Measurements from ENCODE around the gene TMEM126B. TPM values are rescaled to one million over a fixed set of nuclear protein-coding genes. Genes with fewer than 3 reads are reported as not detected.
"Not testable (repeated sequence)": the region's sequence is repeated elsewhere in the genome, so short reads cannot be mapped to it uniquely, and the experiment has no call there.

Gene TMEM126B
- total RNA-seq, 2 experiments from 2014 or later, result 56.1 to 58.9 TPM

DNA sequence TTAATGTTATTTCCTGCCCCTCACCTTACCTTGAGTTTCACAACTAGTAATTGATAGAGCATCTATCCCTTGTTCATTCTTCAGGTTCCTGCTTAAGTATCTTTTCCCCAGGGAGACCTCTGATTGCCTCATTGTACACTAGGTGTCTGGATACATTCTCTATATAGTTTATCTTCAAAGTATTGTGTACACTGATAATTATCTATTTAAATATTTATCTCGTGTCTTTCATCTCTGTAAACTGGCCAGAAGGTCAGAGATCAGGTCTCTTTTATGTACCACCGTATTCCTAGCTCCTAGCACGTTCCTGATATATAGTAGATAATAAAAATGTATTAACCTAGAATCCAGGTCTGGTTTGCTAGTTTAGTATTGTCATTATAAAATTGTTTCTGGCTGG is 6.4 kb downstream of the TMEM126B start:
- CTCF ChIA-PET, result no interaction called here

DNA sequence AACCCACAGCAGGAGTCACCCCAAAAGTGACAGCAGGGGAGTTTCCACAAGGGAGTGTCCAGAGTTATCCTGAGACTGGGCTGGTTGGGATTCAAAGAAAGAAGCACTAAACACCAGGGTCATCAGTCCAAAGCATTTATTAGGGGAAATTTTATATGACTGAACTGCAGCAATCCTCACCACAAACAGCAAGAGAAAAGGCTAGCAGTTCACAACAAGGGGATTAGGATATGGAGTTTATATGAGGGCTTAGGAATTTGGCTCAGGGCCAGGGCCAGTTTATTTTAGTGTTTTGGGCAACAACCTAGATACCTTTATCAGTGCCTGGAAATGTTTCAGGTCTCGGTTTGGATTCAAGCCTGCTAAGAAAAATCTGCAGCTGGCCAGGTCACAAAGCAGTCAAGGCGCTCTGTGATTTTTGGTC is 14.8 kb downstream of the TMEM126B start:
- POLR2A ChIA-PET, result no interaction called here
- CTCF ChIA-PET, result no interaction called here

More for the DNA sequence above, 6.4 kb downstream of the TMEM126B start:
- POLR2A ChIA-PET, result no interaction called here

DNA sequence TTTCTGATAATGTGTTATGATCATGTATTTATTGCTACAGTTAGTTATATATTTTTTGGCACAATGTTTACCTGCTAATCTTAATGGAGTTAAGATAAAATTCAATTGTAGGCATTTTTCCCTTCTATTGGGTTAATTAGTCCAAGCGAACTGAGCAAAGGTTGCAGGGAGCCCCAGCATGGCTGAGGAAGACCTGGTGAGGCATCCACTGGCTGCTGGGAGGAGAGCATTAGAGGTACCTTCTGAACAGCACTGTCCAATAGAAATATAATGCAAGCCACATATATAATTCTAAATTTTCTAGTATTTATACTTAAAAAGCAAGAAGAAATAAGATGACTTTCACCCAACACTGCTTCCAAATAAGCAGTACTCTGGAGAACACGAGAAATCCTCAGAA is 18.7 kb downstream of the TMEM126B start:
- ChIA-PET POLR2A (interaction anchor here (0.7 to 2.1 kb wide), 3 partner anchors 11 to 19 kb away, joined by 5 to 13 read pairs (median 11); partner anchors contain the start of genes CREBZF, DLG2 and TMEM126B), CTCF (interaction anchor here (0.7 kb wide), 1 partner anchor 27 kb away, joined by 3 read pairs; no protein-coding TSS in a partner anchor)

DNA sequence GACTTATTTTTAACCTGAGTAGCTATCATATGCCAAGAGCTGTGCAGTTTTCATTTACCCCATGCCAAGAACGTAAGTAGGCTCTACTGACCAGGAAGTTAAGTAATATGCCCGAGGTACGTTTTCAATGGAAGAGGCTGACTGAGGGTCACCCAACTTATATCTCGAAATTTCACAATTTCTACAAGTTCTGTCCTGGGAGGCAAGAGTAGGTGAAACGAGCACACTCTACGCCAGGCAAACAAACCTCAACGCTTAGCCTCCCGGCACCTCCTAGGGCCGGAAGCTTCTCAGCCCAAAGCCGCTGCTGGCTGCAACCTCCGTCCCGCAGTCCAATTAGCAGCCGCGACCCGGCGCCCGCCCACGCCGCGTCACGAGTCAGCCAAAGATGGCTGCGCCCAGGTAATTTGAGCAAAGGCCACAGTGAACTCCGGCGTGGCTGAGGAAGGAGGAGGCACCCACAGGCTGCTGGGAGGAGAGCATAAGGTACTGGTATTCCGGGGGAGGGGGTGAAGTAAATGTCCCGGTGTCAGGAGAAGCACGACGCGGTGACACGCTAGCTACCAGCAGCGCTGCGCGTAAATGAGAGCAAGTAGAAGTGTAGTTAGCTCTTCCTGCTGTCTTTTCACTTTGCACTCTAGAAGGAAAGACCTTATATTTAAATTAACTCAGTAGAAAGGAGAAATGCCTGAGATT is 19.4 kb downstream of the TMEM126B start, which contains the start of gene TMEM126A:
TSS of gene TMEM126A (plus strand) at position 364 of the 696 bp plus-strand sequence. CDS start 2,289 bp downstream, outside the sequence.
- ChIA-PET CTCF (interaction anchor here (0.7 to 1.1 kb wide), 2 partner anchors 19 to 28 kb away, joined by 3 read pairs; partner anchors contain the start of gene TMEM126B), POLR2A (interaction anchor here (0.7 to 2.1 kb wide), 3 partner anchors 12 to 20 kb away, joined by 5 to 13 read pairs (median 11); partner anchors contain the start of genes CREBZF, DLG2 and TMEM126B)

DNA sequence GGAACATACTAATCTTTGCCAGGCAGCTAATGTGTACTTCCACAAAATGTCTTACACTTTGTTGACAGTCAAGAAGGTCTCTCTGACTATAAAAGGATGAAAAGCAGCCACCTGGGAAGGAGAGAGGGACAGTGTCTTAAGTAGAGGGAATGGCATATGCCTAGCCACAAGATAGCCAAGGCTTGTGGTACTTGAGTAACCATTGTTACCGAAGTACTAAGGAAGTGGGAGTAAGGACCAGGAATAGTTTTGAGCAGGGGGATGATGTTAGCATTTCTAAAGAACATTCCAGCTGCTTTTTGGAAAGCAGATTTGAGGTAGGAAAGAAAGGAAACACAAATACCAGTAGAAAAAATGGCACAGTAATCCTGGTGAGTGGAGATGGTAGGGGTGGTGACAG is 22.7 kb downstream of the TMEM126B start:
- ChIA-PET CTCF (interaction anchor here (0.7 kb wide), 1 partner anchor 135 kb away, joined by 4 read pairs; no protein-coding TSS in a partner anchor), POLR2A (interaction anchor here (0.6 to 1.0 kb wide), 2 partner anchors 9 to 13 kb away, joined by 3 to 4 read pairs; no protein-coding TSS in a partner anchor)

DNA sequence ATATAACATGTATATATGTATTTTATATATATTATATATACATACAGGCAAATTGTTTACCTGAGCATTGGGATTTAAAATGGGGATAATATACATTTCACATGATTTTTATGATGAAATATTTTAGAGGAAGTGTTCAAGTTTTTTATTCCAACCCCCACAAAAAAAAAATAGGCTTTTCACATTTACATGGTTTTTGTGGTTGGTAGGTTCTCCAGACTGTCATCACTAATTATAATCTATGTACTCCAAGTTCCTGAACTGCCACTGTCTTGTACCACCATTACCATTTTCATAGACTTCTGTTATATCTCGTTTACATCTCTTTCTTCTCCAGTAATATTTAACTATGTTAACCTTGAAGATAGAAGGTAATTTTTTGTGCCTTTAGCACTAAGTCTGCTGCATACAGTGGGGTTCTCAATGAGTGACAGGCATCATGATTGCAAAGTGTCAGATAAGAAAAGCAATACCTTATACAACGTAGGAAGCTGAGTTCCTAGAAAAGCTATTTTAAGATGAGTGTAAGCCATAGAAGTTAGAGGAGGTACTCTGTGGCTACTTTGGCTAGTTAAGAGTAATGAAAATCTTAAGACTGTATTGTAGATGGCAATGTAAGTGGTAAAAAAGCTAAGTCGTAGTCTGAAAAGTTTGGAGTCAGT is 24.5 kb downstream of the TMEM126B start:
- ChIA-PET POLR2A (interaction anchor here (0.5 kb wide), 1 partner anchor 106 kb away, joined by 4 read pairs; no protein-coding TSS in a partner anchor), CTCF (interaction anchor here (1.1 kb wide), 1 partner anchor 11 kb away, joined by 3 read pairs; no protein-coding TSS in a partner anchor)

DNA sequence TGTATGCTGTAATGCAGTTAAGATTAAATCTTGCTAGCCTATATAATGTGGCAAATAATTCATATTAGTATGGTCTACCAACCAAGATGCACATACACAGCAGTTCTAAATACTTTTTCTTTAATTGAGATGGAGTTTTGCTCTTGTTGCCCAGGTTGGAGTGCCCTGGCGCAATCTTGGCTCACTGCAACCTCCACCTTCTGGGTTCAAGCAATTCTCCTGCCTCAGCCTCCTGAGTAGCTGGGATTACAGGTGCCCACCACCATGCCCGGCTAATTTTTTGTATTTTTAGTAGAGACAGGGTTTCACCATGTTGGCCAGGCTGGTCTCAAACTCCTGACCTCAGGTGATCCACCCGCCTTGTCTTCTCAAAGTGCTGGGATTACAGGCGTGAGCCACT is 25.9 kb downstream of the TMEM126B start:
- CTCF ChIA-PET, result interaction anchor here (1.1 kb wide), 1 partner anchor 9 kb away, joined by 3 read pairs; no protein-coding TSS in a partner anchor

DNA sequence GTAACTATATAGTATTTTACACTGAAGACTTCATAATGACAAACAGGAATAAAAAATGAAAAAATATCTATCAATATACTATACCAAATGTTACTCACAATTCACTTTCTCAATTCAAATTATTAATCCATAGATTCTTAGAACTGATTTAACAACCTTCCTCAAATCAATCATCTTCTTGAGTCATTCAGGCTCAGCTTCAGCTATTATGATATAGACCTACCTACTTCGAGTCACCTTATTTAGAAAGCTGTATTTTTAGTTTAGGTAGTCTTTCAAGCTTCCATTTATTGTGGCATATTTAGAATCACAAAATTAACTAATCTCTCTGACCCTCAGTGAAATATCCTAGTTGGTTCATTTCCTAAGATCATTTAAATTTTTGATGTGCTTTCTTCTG is 28.4 kb downstream of the TMEM126B start:
- POLR2A ChIA-PET, result no interaction called here
- CTCF ChIA-PET, result no interaction called here

More for the DNA sequence above, 25.9 kb downstream of the TMEM126B start:
- POLR2A ChIA-PET, result not testable (repeated sequence)

DNA sequence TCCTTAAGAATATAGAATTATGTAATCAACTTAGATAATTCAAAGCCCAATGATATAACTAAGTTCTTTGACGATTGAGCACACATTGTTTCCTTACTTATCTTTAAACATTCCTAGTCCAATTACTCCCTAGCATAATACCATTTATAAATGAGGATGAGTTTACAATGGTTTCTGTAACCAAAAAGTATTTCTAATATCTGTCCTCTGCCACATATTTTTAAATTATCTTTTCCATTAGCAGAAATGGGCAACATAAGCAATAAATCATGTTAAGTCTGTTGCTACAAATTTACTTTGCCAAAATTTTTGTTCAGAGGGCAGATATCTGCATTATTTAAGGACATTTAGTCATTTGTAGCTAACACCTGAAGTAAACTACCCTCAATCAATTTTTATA is 29.8 kb downstream of the TMEM126B start:
- ChIA-PET CTCF (no interaction called here), POLR2A (no interaction called here)

DNA sequence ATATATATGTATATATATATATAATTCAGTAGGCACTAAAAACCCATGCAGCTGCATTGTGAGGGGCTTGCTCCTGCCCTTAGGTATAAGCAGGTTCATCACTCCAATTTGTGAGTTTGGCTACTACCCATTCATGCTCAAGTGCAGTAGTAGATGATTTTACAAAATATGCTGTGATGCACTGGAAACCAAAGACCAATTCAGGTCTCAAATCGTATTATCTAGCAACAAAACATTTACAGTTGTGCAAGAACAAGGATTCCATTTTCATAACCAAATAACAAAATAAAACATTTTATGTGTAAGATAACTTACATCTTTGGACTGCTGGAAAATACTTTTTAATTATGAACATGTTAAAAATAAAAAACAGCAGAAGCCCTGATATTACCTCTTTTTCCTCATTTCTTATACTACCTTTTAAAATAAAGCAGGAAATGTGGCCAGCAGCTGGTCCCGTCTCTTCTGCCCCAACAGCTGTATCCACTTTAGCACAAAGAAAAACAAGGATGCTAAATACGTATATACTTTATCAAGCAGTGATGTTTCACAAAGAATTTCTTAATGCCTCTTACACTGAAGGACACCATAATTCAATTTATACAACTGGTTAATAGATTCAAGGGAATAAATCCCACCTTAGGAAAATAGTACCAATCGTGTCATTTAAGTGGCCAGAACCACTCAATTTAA is 33.7 kb downstream of the TMEM126B start:
- ChIA-PET CTCF (interaction anchor here (1.3 to 1.8 kb wide), 2 partner anchors 26 to 192 kb away, joined by 3 to 4 read pairs; partner anchors contain the start of gene CCDC83), POLR2A (no interaction called here)

DNA sequence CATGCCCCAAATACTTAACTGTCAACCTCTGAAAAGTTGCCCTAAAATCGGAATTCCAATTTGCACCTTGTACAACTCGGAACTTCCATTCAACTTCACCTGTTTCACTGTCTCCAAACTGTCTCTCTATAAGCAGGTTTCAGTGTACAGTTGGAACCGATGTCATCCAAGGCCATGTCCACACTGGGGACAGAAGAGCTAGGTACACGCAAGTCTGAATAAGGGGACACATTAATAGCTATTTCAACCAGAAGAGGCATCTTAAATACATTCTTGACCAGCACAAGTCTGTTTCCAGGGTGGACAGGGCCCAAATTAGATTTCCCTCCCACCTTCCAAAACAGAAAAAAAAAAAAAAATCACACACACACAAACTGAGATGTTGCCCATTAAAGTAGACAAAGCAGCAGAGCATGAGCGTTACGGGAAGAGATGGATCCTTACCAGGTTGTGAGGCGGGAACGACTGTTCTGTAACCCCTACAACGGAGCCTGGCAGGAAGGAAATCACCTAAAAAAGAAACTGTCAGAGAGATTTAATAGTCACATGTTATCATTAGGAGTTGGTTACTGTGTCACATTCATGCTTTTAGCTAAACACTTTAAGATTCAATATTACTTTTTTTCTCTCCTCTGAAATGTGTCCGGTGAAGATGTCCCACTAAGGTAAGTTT is 34.8 kb downstream of the TMEM126B start:
- CTCF ChIA-PET, result interaction anchor here (0.8 to 1.8 kb wide), 4 partner anchors 10 to 191 kb away, joined by 3 to 8 read pairs (median 4); partner anchors contain the start of gene CCDC83
- POLR2A ChIA-PET, result interaction anchor here (0.7 to 2.1 kb wide), 4 partner anchors 14 to 154 kb away, joined by 3 to 13 read pairs (median 3); partner anchors contain the start of gene TMEM126A

DNA sequence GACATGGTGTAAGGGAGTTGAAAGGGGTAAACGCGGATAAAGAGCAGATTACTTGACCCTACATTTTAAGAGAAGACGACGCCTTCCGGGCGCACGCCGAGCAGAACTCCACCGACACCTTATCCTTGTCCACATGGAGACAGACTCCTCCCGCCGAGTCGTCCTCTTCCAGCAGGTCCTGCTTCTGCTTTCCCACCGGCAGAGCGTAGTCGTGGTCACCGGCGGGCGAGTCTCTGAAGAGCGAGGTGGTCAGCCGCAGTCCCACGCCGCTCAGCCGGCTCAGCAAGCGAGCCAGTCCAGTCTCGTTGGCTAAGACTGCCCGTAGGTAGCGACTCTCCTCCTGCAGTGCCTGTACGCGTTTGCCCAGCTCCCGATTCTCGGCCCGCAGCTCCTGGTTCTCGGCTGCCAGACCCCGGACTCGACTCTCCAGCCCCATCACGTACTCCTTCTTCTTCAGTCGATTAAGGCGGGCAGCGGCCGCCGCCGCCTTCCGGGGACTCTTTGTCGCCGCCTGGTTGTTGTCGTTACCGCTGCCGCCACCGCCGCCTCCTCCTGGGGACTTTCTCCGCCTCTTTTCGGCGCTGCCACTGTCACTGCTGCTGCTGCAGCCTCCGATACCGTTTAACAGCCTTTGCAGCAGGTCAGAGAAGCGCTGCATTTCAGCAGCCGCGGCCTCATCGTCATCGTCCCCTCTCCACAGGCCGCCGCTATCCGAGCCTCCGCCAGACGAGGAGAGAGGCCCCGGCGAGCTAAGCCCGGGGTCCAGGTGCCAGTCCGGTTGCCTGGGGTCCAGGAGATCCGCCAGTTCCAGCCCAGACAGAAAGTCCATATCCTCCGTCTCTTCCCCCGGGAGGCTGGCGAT is 35.6 kb downstream of the TMEM126B start:
- POLR2A ChIA-PET, result interaction anchor here (0.9 to 2.1 kb wide), 4 partner anchors 15 to 145 kb away, joined by 3 to 13 read pairs (median 4); partner anchors contain the start of genes TMEM126A and TMEM126B
- CTCF ChIA-PET, result interaction anchor here (0.8 to 1.8 kb wide), 3 partner anchors 10 to 28 kb away, joined by 3 to 8 read pairs (median 4); no protein-coding TSS in a partner anchor

DNA sequence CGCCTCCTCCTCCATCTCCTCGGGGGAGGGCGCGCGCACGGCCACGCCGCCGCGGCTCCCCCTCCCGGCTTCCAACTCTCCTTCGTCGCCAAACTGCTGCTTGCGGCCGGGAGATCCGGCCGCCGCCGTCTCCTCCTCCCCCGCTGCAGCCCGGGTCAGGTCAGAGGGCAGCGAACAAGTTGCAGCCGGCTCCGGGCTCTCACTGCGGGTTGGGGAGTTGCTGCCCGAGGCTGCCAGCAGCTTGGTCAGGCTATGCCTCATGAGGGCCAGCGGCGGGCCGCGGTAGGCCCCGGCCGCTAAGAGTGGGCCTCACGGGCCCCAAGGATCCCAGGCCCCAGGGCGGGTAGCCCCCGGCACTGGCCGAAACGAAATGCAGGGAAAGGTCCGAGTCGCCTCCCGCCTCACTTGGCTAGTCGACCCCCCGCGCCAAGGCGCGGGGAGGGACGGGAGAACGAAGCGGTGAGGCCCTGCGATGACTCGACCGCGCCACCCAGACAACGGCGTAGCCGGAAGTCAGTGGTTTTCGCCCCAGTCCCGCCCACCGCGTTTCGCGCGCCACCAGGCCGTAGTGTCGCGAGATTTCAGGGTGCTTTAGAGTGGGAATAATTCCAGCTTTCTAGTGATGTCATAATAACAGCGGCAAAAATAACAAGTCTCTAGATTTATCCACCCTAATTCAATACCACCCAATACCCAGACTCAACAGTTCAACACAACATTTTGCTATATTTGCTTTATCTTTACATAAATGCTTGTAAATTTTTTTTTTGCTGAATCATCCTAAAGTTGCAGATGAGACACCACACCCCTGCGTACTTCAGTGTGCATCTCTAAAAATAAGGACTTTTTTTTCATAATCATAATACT is 36.5 kb downstream of the TMEM126B start, which contains the start of gene CREBZF:
TSS of gene CREBZF (minus strand) at position 515 of the 867 bp plus-strand sequence. CDS start at position 261, 254 bp downstream.
- POLR2A ChIA-PET, result interaction anchor here (0.6 to 2.1 kb wide), 7 partner anchors 13 to 144 kb away, joined by 3 to 13 read pairs (median 3); partner anchors contain the start of genes TMEM126A and TMEM126B
- CTCF ChIA-PET, result interaction anchor here (1.8 kb wide), 1 partner anchor 16 kb away, joined by 8 read pairs; no protein-coding TSS in a partner anchor

DNA sequence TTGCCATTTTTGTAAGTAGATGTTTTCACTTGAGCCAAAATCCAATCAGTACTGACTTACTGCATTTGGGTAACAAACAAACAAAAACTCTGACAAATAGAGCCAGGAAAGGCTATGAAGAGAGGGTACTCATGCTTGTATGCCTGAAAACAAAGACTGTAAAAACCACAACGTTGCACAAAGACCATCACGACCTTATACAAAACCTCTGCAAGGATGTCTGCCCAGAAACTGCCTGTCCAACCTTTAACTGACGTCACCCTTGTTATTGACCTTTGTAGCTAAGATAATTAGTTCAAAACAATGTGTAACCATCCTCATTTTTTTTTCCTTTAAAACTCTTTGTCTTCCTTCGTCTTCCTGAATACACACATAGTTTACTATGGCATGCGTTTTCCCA is 37.3 kb downstream of the TMEM126B start:
- POLR2A ChIA-PET, result no interaction called here
- CTCF ChIA-PET, result no interaction called here

DNA sequence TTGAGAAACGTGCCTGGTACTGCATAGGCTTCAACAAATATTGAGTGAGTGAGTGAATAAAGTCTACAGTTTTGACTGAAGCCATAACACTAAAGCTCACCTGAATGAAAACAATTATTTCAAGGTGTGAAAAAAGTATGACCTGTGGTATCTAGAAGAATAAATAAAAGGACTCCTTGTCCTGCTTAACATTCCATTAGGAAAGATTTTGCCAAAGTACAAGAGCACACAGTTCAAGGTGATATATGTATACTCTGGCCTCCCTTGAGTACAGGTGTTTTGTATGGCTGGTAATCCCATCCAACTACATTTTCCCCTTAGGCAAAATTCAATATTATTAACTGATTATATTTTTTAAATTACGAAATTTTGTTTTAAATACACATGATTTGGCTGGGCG is 38.3 kb downstream of the TMEM126B start:
- ChIA-PET POLR2A (no interaction called here), CTCF (no interaction called here)

DNA sequence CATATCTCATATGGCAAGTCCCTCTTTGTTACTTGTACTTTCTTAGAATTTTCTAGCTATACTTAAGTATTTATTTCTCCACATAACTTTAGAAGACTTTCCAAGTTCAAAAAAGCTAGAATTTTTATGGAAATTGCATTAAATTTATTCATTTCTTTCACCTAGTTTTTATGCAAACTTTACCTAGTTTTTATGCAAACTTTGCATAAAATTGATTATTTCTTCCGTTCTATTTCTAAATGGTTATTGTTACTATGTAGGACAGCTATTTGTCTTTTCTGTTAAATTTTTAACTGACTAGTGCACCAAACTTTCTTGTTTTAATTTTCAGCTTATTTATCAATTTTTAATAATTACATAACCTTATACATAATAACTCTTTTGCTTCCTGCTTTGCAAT is 39.8 kb downstream of the TMEM126B start:
- CTCF ChIA-PET, result interaction anchor here (0.9 to 1.6 kb wide), 3 partner anchors 12 to 751 kb away, joined by 3 to 4 read pairs (median 3); no protein-coding TSS in a partner anchor
- POLR2A ChIA-PET, result no interaction called here

Measured in activated CD8-positive, alpha-beta memory T cell treated with anti-CD3 and anti-CD28 coated beads for 36 hours (primary cell).